SK-N-SH (cell line): Measurements from ENCODE around the gene MSN.

ENCODE experiments used
- EP300 ChIP-seq, 2 experiments: IDR thresholded peaks; 2 replicates each; pipeline versions ENCODE4 v1.4.0 to v1.6.1; 2012; ENCODE audit warnings: borderline replicate concordance in 1 of 2, low read depth in 1 of 2, low read length in 1 of 2
- MXI1 ChIP-seq: IDR thresholded peaks from 2 replicates; pipeline ENCODE4 v1.6.1; 2012; ENCODE audit warnings: mild to moderate bottlenecking, low read depth, low read length, improper control_type of control experiment
- RCOR1 ChIP-seq: fragments of 150-350 bp; IDR thresholded peaks from 2 replicates; pipeline ENCODE4 v1.6.1; 2017; ENCODE audit warnings: antibody characterized with exemption, low read length
- RFX5 ChIP-seq: IDR thresholded peaks from 2 replicates; pipeline ENCODE4 v1.6.1; 2012; ENCODE audit warnings: mild to moderate bottlenecking, improper control_type of control experiment, low read length
- TAF1 ChIP-seq: IDR thresholded peaks from 2 replicates; pipeline ENCODE4 v1.6.1; 2012; ENCODE audit warnings: low read depth, mild to moderate bottlenecking, low read length, moderate library complexity, borderline replicate concordance
- TEAD4 ChIP-seq: IDR thresholded peaks from 2 replicates; pipeline ENCODE4 v1.4.0; 2012; ENCODE audit warnings: mild to moderate bottlenecking, borderline replicate concordance; ENCODE audit not compliant: insufficient read depth
- TF ChIP-seq, protein P1 (sequence below): fragments of 200-600 bp; sonication (generic); IDR thresholded peaks from 2 replicates; pipeline ENCODE4 v1.6.1; 2017; ENCODE audit warnings: antibody characterized with exemption, mild to moderate bottlenecking, moderate library complexity

DNA sequence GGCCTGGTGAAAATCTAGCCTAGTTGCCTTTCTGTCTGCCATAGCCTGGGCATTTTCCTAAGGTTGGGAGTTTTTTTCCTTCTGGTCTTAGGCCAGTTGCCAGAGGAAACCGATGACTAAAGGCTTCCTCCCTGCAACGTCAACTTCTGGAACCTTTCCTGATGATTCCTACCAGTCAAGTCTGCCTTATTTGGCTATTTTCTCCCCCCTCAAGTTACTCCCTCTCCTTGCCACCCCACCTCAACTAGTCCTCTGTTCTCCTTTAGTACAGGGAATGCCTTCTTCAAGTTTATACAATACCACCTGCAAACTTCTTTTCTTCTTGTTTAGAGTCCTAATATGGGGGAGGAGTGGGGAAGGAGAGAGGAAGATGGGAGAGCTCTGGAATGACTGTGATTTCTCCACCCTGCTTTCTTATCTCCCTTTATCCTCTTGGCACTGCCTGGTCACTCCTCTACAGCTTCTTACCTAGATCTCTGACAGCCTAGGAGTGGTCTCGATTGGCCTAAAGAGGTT lies 10.6 kb downstream of the MSN start:
- TF ChIP-seq, protein P1, sequence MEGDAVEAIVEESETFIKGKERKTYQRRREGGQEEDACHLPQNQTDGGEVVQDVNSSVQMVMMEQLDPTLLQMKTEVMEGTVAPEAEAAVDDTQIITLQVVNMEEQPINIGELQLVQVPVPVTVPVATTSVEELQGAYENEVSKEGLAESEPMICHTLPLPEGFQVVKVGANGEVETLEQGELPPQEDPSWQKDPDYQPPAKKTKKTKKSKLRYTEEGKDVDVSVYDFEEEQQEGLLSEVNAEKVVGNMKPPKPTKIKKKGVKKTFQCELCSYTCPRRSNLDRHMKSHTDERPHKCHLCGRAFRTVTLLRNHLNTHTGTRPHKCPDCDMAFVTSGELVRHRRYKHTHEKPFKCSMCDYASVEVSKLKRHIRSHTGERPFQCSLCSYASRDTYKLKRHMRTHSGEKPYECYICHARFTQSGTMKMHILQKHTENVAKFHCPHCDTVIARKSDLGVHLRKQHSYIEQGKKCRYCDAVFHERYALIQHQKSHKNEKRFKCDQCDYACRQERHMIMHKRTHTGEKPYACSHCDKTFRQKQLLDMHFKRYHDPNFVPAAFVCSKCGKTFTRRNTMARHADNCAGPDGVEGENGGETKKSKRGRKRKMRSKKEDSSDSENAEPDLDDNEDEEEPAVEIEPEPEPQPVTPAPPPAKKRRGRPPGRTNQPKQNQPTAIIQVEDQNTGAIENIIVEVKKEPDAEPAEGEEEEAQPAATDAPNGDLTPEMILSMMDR: no peak
- no peak for TF ChIP-seq RFX5
- no peak; a peak in 1 of 4 replicates for TF ChIP-seq EP300 (IDR thresholded peaks at IDR 0.05; ENCODE audit: borderline replicate concordance in 1 of 2, low read depth in 1 of 2, low read length in 1 of 2)
- TF ChIP-seq TEAD4: no peak
- no peak for TF ChIP-seq RCOR1
- TF ChIP-seq MXI1: no peak
- TF ChIP-seq TAF1: no peak
